ENCODE measurements around the gene PLCB1.

DNA sequence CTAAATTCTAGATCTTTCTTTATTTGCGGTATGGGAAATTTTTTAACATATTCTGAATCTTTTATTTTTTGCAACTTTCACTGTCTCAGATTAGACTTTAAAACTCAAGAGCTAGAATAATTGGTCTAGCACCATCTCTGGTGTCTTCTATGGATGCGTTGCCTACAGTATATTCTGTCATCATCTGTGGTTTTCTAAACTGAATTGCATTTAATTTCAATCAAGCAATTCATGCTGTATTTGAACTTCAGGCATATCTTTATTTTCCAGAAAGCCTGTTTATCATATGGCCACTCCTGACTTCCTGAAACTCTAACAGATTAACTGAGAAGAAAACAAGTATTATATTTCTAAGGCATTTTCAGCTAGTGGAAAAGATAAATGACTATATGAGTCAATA lies 281.6 kb downstream of the PLCB1 start:
- no peak for TF ChIP-seq POLR2A (IDR thresholded peaks at IDR 0.05)
- TF ChIP-seq, protein P1, sequence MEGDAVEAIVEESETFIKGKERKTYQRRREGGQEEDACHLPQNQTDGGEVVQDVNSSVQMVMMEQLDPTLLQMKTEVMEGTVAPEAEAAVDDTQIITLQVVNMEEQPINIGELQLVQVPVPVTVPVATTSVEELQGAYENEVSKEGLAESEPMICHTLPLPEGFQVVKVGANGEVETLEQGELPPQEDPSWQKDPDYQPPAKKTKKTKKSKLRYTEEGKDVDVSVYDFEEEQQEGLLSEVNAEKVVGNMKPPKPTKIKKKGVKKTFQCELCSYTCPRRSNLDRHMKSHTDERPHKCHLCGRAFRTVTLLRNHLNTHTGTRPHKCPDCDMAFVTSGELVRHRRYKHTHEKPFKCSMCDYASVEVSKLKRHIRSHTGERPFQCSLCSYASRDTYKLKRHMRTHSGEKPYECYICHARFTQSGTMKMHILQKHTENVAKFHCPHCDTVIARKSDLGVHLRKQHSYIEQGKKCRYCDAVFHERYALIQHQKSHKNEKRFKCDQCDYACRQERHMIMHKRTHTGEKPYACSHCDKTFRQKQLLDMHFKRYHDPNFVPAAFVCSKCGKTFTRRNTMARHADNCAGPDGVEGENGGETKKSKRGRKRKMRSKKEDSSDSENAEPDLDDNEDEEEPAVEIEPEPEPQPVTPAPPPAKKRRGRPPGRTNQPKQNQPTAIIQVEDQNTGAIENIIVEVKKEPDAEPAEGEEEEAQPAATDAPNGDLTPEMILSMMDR (IDR thresholded peaks at IDR 0.05), result no peak

Measured in Peyer's patch (tissue), 4 donors.